Measurements from ENCODE around the gene SAPCD2. TPM values are rescaled to one million over a fixed set of nuclear protein-coding genes. Genes with fewer than 3 reads are reported as not detected.

Gene SAPCD2
- total and polyA plus RNA-seq, 2 of the 4 experiments (the other 2 are of a cell fraction): 3.4 to 4.9 TPM

DNA sequence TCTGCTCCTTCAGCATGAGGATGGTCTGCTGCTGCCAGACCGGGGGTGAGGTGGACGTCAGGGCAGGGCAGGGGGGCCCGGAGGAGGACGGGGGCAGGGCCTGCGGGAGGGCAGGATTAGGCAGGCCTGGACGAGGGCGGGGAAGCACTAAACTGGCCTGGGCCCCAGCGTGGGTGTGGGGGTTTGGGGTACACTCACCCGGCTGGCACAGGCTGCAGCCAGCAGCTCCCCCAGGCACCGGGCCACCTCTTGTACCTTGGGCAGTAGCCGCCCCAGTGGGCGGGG is 5.5 kb downstream of the SAPCD2 start:
- intact Hi-C loops (cut with micrococcal nuclease): no loop called here
- CTCF ChIA-PET: interaction anchor here (1.2 kb wide), 2 partner anchors 9 to 18 kb away, joined by 4 read pairs; partner anchors contain the start of gene NPDC1
- ATAC-seq (ENCODE audit: low read depth) (no peak), DNase-seq (no peak)
- no peak overlapping the region for H2BK120ac ChIP-seq (ENCODE audit: low read depth, low read length)
- no peak overlapping the region for H3K27ac ChIP-seq (ENCODE audit: insufficient read depth, low read length)
- no peak overlapping the region for H3K18ac ChIP-seq (ENCODE audit: low read depth, low read length)
- H3K4ac ChIP-seq (ENCODE audit: low read depth, low read length): no peak overlapping the region
- in situ Hi-C loops (cut with MboI; ENCODE audit: low sequenced_read_pairs): no loop called here
- H3K4me2 ChIP-seq (ENCODE audit: low read depth, low read length): no peak overlapping the region
- H3K56ac ChIP-seq (ENCODE audit: extremely low read depth, insufficient read depth, low read length): no peak overlapping the region
- no peak overlapping the region for H3K9ac ChIP-seq (ENCODE audit: low read depth, low read length)
- no peaks in the 10 kb centered on the region for H3K36me3 ChIP-seq (ENCODE audit: control insufficient read depth, insufficient read depth, low read length)
- H3K14ac ChIP-seq (replicated peaks; ENCODE audit: low read depth, low read length): no peak overlapping the region
- H2AK9ac ChIP-seq (replicated peaks; ENCODE audit: low read depth, low read length, poor library complexity): no peak overlapping the region
- no peak overlapping the region for H2AK5ac ChIP-seq (ENCODE audit: low read depth, low read length)
- H4K8ac ChIP-seq (ENCODE audit: low read depth in 2 of 2, low read length in 2 of 2): no peak overlapping the region
- no peak overlapping the region for H4K5ac ChIP-seq (ENCODE audit: low read depth, low read length)
- no peaks in the 10 kb centered on the region; the same call in 1 of the 2 replicates for H3K27me3 ChIP-seq (ENCODE audit: control insufficient read depth, insufficient read depth, low read length)
- H3K4me3 ChIP-seq (ENCODE audit: insufficient read depth, low read depth, low read length): no peak overlapping the region
- peaks cover 2 to 11% of the 10 kb centered on the region in 2 experiments for H3K79me1 ChIP-seq (ENCODE audit: low read depth in 1 of 2, low read length in 2 of 2)
- H3K23ac ChIP-seq (ENCODE audit: low read depth, low read length): no peak overlapping the region
- POLR2A ChIA-PET (ENCODE audit: unreplicated experiment): no interaction called here
- no peak overlapping the region for H2BK15ac ChIP-seq (ENCODE audit: low read depth, low read length)
- peaks cover 3% of the 10 kb centered on the region; the same call in 1 of the 2 replicates for H3K4me1 ChIP-seq (ENCODE audit: control insufficient read depth, insufficient read depth, low read length)
- no peak overlapping the region for H2AFZ ChIP-seq (replicated peaks; ENCODE audit: low read length, poor library complexity)
- H3K9me3 ChIP-seq (ENCODE audit: control insufficient read depth, insufficient read depth, low read length): no peaks in the 10 kb centered on the region
- H2BK20ac ChIP-seq (ENCODE audit: low read depth, low read length): no peak overlapping the region
- BruUV-seq (replicated peaks): no TSS peak
- 90% methylated on average over 12 of the region's 12 CpGs; no CpG with 5 or more reads in 1 of the 2 experiments for WGBS, 2 experiments (ENCODE audit: extremely low coverage in 2 of 2, insufficient read length in 1 of 2)
- H4K91ac ChIP-seq (ENCODE audit: insufficient read depth, low read depth, low read length): no peak overlapping the region
- H4K20me1 ChIP-seq (ENCODE audit: insufficient read depth, low read length): no peaks in the 10 kb centered on the region
- TF ChIP-seq CEBPB (IDR thresholded peaks at IDR 0.05; ENCODE audit: low read depth, low read length) (no peak), RFX5 (IDR thresholded peaks at IDR 0.05; ENCODE audit: low read depth, low read length) (no peak), MAZ (IDR thresholded peaks at IDR 0.05; ENCODE audit: borderline replicate concordance, low read depth, low read length) (no peak), POLR2A (IDR thresholded peaks at IDR 0.05; ENCODE audit: low read depth, low read length) (no peak), SMC3 (IDR thresholded peaks at IDR 0.05; ENCODE audit: low read depth, low read length) (no peak), BHLHE40 (IDR thresholded peaks at IDR 0.05; ENCODE audit: low read depth, low read length) (no peak), MXI1 (IDR thresholded peaks at IDR 0.05; ENCODE audit: borderline replicate concordance, low read depth, low read length) (no peak), RCOR1 (IDR thresholded peaks at IDR 0.05; ENCODE audit: insufficient replicate concordance, low read length) (no peak), RAD21 (IDR thresholded peaks at IDR 0.05; ENCODE audit: low read length) (no peak), NFE2L2 (IDR thresholded peaks at IDR 0.05; ENCODE audit: low read depth, low read length) (no peak)
- TF ChIP-seq, protein P1, sequence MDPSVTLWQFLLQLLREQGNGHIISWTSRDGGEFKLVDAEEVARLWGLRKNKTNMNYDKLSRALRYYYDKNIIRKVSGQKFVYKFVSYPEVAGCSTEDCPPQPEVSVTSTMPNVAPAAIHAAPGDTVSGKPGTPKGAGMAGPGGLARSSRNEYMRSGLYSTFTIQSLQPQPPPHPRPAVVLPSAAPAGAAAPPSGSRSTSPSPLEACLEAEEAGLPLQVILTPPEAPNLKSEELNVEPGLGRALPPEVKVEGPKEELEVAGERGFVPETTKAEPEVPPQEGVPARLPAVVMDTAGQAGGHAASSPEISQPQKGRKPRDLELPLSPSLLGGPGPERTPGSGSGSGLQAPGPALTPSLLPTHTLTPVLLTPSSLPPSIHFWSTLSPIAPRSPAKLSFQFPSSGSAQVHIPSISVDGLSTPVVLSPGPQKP (IDR thresholded peaks at IDR 0.05; ENCODE audit: borderline replicate concordance, low read depth, low read length): no peak
- TF ChIP-seq, protein P2, sequence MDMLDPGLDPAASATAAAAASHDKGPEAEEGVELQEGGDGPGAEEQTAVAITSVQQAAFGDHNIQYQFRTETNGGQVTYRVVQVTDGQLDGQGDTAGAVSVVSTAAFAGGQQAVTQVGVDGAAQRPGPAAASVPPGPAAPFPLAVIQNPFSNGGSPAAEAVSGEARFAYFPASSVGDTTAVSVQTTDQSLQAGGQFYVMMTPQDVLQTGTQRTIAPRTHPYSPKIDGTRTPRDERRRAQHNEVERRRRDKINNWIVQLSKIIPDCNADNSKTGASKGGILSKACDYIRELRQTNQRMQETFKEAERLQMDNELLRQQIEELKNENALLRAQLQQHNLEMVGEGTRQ (IDR thresholded peaks at IDR 0.05; ENCODE audit: low read depth, low read length): no peak
- no peaks in the 10 kb centered on the region for H3K9me1 ChIP-seq (ENCODE audit: insufficient read depth, low read length)
- no peak overlapping the region for H2BK5ac ChIP-seq (ENCODE audit: low read depth, low read length, poor library complexity, severe bottlenecking)
- dilution Hi-C loops (cut with HindIII; ENCODE audit: low sequenced_read_pairs, unreplicated experiment): no loop called here
